Smooth muscle cell (in vitro differentiated cells): ENCODE measurements around the gene GLIS2. TPM values are rescaled to one million over a fixed set of nuclear protein-coding genes. Genes with fewer than 3 reads are reported as not detected.

Source experiments
- DNase-seq: peaks from one replicate; lab custom pipeline; 2025; ENCODE audit not compliant: unreplicated experiment; lab: John Stamatoyannopoulos, UW
- H2AFZ ChIP-seq: fragments of 200-600 bp; sonication (generic); 2 replicates; pipeline ENCODE4 v1.6.0; 2016; ENCODE audit warnings: antibody characterized with exemption, low read depth, mild to moderate bottlenecking
- H3F3A ChIP-seq: fragments of 200-600 bp; sonication (generic); 2 replicates; pipeline ENCODE4 v1.6.0; 2017; ENCODE audit warnings: antibody characterized with exemption, low read depth
- H3K27ac ChIP-seq: fragments of 200-600 bp; sonication (generic); 2 replicates; pipeline ENCODE4 v1.5.1; 2016; ENCODE audit warnings: low read depth, mild to moderate bottlenecking
- H3K27me3 ChIP-seq: fragments of 200-600 bp; sonication (generic); 2 replicates; pipeline ENCODE4 v1.6.1; 2016; ENCODE audit warnings: low read depth, mild to moderate bottlenecking
- H3K36me3 ChIP-seq: fragments of 200-600 bp; sonication (generic); 2 replicates; pipeline ENCODE4 v1.5.1; 2016; ENCODE audit warnings: low read depth
- H3K4me1 ChIP-seq: fragments of 200-600 bp; sonication (generic); 2 replicates; pipeline ENCODE4 v1.5.1; 2016; ENCODE audit warnings: low read depth
- H3K4me2 ChIP-seq: fragments of 200-600 bp; sonication (generic); 2 replicates; pipeline ENCODE4 v1.6.0; 2016; ENCODE audit warnings: mild to moderate bottlenecking
- H3K4me3 ChIP-seq: fragments of 200-600 bp; sonication (generic); 2 replicates; pipeline ENCODE4 v1.5.1; 2016; ENCODE audit warnings: mild to moderate bottlenecking
- H3K79me2 ChIP-seq: fragments of 200-600 bp; sonication (generic); 2 replicates; pipeline ENCODE4 v1.6.0; 2016; ENCODE audit warnings: low read depth, mild to moderate bottlenecking
- H3K9ac ChIP-seq: fragments of 200-600 bp; sonication (generic); 2 replicates; pipeline ENCODE4 v1.6.0; 2016; ENCODE audit warnings: low read depth
- H3K9me3 ChIP-seq: fragments of 200-600 bp; sonication (generic); replicated peaks from 2 replicates; pipeline ENCODE4 v1.5.1; 2016; ENCODE audit warnings: low read depth
- H4K20me1 ChIP-seq: fragments of 200-600 bp; sonication (generic); 2 replicates; pipeline ENCODE4 v1.6.0; 2016; ENCODE audit warnings: low read depth
- WGBS: methylation state at CpG from one replicate; pipeline ENCODE4 v1.1.7; 2016; ENCODE audit warnings: low lambda C conversion rate; 5-methylcytosine and 5-hydroxymethylcytosine counted together
- polyA plus RNA-seq: library from polyadenylated mRNA; unstranded; fragments of >200 nt; fragmentation: Nextera tagmentation; extraction: Ambion mirVana; gene quantifications from 2 replicates; pipeline ENCODE4 v1.2.1, GENCODE V29; 2016
- total RNA-seq: library from RNA; depleted of rRNA; stranded (reverse); fragments of >200 nt; gene quantifications from 2 replicates; pipeline ENCODE4 v1.2.3, GENCODE V29; 2014
- TF ChIP-seq, protein P1 (sequence below): fragments of 200-600 bp; sonication (generic); IDR thresholded peaks from 2 replicates; pipeline ENCODE4 v1.5.1; 2017; ENCODE audit warnings: borderline replicate concordance, mild to moderate bottlenecking, antibody characterized with exemption; ENCODE audit not compliant: insufficient read depth, poor library complexity, severe bottlenecking

The GLIS2 gene
- total and polyA plus RNA-seq, 2 experiments from 2014 or later: 2.8 to 9.2 TPM

DNA sequence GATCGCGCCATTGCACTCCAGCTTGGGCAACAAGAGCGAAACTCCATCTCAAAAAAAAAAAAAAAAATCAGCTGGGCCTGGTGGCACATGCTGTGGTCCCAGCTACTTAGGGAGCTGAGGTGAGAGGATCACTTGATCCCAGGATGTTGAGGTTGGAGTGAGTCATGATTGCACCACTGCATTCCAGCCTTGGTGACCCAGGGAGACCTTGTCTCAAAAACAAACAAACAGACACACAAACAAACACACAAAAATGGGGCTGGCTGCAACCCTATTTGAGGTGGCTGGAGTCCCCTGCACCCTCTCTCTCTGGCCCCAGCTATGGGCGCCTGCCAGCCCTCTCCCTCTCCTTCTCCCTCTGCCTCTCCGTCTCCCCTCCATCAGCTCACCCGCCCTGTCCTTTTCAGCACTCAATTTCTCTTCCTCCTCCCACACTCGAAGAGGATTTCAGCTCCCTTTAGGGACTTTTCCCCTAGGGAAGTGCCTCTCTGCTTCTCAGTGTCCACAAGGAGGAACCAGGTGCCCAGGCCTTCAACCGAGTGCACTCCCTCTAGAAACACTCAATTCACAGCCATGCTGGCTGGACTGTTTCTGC, 25.5 kb upstream of the GLIS2 start:
- Histone ChIP-seq H3F3A (peaks cover 11% of the 10 kb centered on the region), H3K4me2 (no peak overlapping the region), H2AFZ (no peak overlapping the region), H3K9me3 (no peaks in the 10 kb centered on the region), H3K79me2 (no peaks in the 10 kb centered on the region), H4K20me1 (no peaks in the 10 kb centered on the region), H3K4me1 (peaks cover 21% of the 10 kb centered on the region), H3K27ac (peak overlapping the region; percentile 90), H3K9ac (peak overlapping the region; percentile 82), H3K27me3 (no peaks in the 10 kb centered on the region), H3K36me3 (no peaks in the 10 kb centered on the region), H3K4me3 (no peak overlapping the region)
- WGBS: 58% methylated on average over 8 of the region's 8 CpGs
- TF ChIP-seq, protein P1, sequence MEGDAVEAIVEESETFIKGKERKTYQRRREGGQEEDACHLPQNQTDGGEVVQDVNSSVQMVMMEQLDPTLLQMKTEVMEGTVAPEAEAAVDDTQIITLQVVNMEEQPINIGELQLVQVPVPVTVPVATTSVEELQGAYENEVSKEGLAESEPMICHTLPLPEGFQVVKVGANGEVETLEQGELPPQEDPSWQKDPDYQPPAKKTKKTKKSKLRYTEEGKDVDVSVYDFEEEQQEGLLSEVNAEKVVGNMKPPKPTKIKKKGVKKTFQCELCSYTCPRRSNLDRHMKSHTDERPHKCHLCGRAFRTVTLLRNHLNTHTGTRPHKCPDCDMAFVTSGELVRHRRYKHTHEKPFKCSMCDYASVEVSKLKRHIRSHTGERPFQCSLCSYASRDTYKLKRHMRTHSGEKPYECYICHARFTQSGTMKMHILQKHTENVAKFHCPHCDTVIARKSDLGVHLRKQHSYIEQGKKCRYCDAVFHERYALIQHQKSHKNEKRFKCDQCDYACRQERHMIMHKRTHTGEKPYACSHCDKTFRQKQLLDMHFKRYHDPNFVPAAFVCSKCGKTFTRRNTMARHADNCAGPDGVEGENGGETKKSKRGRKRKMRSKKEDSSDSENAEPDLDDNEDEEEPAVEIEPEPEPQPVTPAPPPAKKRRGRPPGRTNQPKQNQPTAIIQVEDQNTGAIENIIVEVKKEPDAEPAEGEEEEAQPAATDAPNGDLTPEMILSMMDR: peak; percentile 15
- DNase-seq: no peak

GRCh38 chr16:4291699-4292098, 24.2 kb upstream of the GLIS2 start:
- no peaks in the 10 kb centered on the region for H3K36me3 ChIP-seq

DNA sequence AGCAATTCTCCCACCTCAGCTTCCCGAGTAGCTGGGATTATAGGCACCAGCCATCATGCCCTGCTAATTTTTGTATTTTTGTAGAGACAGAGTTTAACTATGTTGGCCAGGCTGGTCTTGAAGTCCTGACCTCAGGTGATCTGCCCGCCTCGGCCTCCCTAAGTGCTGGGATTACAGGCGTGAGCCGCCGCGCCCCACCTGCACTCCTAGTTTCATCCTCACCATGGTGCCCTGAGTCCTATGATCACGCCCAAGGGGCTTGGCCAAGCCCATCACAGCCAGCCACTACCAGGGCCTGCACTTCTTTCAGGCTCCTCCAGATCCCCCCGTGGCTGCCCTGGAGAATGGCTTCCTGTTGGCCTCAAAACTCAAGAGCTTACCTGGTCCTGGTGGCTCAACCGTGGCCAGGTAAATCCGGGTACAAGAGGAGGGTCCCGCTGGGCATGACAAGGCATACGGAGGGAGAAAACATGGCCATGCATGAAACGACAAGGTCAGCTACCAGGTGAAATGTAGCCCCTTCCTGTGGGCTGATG, 22.6 kb upstream of the GLIS2 start:
- TF ChIP-seq, protein P1: no peak
- H3K4me1 ChIP-seq: peaks cover 22% of the 10 kb centered on the region
- 74% methylated on average over 14 of the region's 14 CpGs for WGBS
- H3K9ac ChIP-seq: no peak overlapping the region
- H2AFZ ChIP-seq: no peak overlapping the region
- no peak overlapping the region for H3K4me3 ChIP-seq
- H3K27ac ChIP-seq: peak overlapping the region; percentile 75
- H3K27me3 ChIP-seq: no peaks in the 10 kb centered on the region
- DNase-seq: no peak
- no peaks in the 10 kb centered on the region for H3K9me3 ChIP-seq
- H3K79me2 ChIP-seq: no peaks in the 10 kb centered on the region
- H3K36me3 ChIP-seq: no peaks in the 10 kb centered on the region
- H4K20me1 ChIP-seq: no peaks in the 10 kb centered on the region
- peaks cover 18% of the 10 kb centered on the region for H3F3A ChIP-seq
- peak overlapping the region; percentile 90 for H3K4me2 ChIP-seq

More at GRCh38 chr16:4291699-4292098, 24.2 kb upstream of the GLIS2 start:
- Histone ChIP-seq H2AFZ (no peak overlapping the region), H3K9me3 (no peaks in the 10 kb centered on the region), H3K27ac (peak overlapping the region; percentile 57), H3K9ac (no peak overlapping the region), H4K20me1 (no peaks in the 10 kb centered on the region), H3F3A (peaks cover 14% of the 10 kb centered on the region), H3K79me2 (no peaks in the 10 kb centered on the region), H3K4me1 (peaks cover 21% of the 10 kb centered on the region), H3K27me3 (no peaks in the 10 kb centered on the region), H3K4me3 (no peak overlapping the region), H3K4me2 (no peak overlapping the region)
- TF ChIP-seq, protein P1: no peak
- WGBS: 90% methylated on average over 4 of the region's 4 CpGs
- DNase-seq: no peak
